HG03457 (cell line): Measurements from ENCODE around the gene RASSF8.
A peak's percentile ranks its signal among the peaks of the same experiment; 100 is the strongest.

Source experiments
- ATAC-seq: cut with Tn5 transposase; IDR thresholded peaks from one replicate; pipeline ENCODE4 v1.9.1; 2021; ENCODE audit warnings: moderate number of reproducible peaks; ENCODE audit not compliant: unreplicated experiment

The RASSF8 gene

DNA sequence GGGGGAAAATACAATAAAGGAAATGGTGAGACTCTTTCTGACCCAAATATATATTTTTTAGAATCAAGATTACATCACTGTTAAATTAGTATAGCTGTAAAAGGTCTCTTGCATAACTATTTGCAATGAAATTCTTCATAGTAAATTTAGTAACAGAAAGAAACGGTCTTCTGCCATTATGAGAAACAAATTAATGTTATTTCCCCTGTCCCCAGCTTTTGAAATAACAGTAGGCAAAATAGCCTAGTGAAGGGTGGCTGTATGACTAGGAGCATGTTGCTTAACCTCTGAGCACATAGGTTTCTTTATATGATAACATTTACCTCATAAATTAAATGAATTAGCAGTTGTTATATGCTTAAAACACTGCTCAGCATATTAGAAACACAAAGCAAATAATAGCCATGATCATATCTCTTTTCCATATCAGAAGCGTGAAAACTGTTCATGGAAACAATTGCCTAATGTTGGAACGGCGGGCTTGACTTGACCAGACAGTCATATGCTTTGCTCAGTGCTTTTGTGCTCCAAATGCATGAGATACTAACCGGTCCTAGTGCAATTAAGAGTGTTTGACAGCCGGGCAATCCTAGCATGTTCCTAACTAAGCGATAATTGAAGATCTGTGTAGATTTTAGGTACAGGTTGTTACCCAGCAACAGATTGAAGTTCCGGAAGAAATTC is 142.3 kb downstream of the RASSF8 start:
- no peak for ATAC-seq

DNA sequence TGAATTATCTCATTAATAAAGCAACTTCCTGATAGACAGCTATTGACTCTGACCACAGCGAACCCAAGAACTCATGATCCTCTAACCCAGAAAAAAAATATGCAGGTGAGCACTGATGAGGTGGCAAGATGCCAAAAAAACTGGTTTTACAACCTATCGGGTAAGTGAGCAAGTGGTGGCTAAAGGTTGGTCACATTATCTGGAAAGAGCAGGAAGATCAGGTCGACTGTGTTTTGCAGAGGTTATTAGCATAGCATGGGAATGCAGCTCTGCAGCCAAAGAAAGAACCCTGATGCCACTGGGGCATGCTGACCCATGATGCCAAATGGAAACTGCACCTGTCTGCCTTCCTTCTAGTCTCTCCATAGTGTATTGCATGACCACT is 142.9 kb downstream of the RASSF8 start:
- no peak for ATAC-seq

DNA sequence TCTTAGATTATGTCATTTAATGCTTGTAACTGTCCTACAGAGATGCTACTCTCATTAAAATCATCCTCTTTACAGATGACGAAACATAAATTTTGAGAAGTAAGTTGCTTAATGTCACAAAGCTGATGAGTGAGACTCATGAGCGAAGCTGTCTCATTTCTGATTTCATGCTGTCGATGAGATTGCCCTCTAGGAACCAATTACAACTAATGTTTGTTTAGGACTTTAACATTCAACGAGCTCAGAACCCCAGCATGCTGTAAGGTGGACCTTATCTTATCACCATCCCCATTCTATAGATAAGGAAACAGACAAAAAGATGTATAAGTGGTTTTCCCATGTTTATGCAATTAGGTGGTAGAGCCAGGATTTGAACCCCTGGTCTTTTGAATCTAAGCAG is 143.3 kb downstream of the RASSF8 start:
- no peak for ATAC-seq

DNA sequence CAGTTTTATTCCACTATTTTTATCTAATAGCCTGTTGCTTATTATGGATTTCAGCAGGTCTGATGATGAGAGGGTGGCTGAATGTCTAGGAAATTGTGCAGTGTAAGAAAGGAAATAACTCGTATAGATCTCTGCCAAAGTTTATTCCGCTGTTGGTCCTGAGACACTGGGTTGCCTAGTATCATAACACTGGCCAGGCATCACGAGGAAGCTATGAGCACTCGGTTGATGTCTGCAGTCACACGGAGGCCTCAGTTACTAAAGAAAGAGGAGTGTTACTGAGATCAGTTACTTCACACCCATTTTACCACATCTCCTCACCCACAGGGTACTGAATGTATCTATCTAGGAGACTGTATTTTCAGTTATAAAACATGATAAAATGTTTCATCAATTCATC is 144.5 kb downstream of the RASSF8 start:
- no peak for ATAC-seq

DNA sequence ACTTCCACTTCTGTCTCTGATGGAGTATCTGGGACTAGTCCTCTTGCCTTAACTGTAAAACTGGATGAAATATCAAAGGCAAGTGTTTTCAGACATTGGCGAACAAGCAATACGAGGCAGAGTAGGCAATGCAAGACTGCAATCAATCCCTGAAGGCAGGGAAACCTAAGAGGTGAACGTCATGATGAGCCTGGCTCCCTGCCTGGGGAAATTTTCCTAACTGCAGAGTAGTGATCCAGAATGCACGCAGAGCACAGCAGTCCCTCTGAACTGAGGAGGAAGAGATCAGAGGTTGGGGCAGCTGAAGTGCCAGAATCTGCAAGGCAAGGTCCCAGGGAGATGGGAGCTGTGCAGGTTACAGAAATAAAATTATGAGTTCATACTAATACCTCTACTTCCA is 147.9 kb downstream of the RASSF8 start:
- no peak for ATAC-seq

DNA sequence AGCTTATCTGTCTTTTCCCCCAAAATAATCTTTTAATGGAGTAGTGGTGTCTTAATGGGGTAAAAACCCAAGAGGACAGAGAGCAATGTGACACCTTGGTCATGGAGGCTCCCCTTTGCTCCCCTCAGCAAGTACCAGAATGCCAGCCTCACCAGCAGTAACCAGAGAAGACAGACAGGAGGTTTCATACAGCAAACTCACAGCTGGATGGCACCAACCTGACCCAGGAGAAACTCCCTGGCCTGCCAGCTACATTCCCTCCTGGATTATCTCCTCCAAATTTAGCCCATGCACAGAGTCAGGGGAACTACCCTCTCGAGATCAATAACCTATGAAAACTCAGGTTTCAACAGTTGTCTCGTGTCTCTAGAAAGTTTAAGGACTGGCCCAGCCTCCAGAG is 150.4 kb downstream of the RASSF8 start:
- no peak for ATAC-seq

DNA sequence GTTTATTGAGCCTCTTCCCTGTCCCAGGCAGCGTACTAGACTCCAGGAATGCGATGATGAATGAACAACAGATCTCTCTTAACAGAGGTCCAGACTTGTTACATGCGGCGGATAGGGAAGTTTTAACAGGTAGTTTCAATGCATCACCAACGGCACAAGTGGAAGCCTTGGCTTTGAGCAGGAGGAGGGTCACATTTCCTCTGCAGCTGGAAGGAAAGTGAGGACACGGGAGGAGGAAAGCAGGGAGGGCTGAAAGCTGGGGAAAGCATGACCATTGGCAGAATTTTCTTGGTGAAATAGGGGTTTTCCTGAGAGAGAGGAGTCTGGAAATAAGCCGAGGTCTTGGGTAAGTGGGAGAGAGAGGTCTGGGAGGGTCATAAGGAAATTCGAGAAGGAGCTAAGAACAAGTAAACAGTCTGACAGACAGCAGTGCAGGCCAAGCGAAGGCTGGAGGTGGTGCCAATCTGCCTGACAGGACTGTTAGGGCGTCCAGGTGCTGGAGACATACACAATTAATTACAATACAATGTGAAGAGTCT is 150.9 kb downstream of the RASSF8 start:
- ATAC-seq, result no peak

DNA sequence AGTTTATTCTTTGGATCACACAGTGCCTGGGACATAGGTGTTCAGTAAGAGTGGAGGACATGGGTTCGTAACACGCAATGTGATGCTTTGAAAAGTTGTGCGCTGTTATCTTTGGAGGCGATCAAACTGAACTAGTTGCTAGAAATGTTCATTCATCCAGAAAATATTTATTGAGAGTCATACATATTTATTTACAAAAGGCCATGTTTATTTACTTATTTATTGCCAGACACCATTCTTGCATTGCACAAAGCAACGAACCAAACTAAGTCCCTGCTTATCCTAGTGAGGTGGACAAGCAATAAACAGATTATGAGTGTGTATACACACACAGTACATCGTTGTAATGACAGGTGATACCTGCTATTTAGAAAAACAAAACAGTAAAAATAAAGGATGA is 153.8 kb downstream of the RASSF8 start:
- no peak for ATAC-seq

DNA sequence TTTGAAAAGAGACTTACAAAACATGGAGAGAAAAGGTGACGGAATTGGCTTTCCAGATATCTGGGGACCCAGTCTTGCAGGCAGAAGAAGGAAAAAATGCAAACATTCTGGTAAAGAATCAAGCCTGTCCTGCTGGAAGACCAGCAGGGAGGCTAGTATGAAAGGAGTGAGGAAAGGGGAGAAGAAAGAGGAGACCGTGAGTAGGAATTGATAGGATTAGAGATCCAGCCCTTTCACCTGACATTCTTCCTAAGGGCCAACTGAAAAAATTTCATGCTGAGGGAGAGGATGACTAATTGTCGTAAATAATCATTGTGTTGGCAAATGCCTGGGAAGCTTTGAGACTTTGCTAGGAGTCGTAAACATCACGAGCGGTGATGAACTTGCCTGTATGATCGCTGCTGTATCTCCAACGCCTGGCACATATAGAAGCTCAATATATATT is 154.2 kb downstream of the RASSF8 start:
- no peak for ATAC-seq

DNA sequence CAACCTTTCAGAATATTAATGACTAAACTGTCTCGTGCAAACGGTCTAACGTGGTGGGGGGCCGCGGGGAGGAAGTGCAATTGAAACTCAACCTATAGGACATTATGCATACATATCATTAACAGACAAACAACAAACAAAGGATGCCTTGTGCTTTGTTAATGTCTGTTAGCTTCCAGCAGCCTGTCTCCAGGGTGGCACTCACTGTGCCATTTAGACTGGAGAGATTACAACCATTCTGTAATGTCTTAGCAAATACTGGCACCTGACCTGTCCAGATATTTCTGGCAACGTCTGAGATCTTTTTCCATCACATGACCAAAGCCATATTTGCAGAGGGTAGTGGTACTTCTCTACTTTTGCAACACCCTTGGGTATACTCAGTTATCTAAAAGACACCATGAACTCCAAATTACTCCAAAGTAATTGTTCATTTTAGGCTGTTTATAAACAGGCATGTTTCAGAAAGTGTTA is 154.7 kb downstream of the RASSF8 start:
- ATAC-seq, result no peak

DNA sequence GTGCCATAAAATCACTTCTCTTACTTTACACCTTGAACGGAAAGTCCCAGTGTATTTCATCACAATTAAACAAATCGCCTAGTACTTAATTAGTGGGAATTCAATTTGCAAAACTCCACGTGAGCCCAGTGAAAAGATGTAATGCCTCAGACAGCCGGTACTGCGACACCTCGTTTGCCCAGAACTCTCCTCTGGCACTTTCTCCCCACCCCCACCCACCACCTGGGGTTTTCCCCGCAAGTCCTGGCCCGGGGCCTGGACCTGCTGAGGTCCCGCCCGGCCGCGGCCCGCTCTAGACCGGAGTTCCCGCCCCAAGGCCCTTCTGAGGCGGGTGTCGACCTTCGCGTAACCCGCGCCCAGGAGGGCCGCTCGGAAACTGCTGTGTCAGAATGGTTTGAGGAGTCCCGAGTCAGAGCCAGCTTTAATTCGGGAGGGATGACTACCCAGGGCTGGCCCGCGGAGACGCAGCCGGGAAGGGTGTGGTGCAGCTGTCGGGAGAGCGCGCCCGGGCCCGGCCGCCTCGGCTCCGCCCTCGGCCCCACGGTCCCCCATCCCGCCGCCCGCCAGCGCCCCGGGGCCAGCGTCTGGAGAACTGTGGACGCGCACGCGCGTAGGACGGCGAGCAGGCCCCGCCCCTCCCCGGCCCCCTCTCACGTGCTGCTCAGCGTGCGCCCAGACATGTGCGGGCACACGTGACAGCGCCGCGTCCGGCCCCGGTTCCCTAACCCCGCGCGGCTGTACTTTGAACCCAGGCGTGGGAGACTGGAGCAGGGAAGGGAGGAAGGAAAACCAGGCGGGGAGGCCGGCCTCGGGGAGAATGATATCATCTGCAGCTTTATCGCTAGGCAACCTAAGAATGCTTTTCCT is 155.6 kb downstream of the RASSF8 start:
- peak; percentile 63 for ATAC-seq

DNA sequence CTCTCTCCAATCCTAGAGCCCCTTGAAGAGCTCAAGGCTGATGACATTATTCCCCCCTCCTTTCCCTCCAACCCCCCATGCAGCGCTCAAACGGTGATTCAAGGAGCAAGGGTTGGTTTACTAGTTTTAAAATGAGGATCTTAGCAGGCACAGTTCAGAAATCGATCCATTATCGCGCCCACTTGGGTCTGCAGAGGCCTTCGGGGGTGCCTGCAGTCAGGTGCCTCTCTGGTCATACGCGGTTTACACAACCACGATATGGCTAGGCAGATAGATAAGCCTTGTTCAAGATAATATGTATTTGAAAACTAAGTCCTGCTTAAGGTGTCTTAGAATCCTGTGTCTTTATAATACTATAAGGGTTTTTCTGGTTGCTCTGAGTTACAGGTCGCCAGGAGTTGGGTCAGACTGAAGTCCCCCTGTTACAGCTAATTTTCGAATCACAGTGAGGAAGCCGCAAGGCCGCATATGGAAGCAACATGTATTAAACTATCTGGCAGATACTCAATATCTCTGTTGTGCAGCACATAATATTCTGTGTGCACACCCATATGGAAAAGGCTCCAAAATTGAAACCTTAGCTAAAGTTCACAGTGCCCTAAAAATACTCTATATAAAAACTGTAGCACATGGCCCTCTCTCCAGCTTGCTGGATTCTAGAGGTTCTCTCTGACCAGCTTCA is 156.4 kb downstream of the RASSF8 start:
- no peak for ATAC-seq

DNA sequence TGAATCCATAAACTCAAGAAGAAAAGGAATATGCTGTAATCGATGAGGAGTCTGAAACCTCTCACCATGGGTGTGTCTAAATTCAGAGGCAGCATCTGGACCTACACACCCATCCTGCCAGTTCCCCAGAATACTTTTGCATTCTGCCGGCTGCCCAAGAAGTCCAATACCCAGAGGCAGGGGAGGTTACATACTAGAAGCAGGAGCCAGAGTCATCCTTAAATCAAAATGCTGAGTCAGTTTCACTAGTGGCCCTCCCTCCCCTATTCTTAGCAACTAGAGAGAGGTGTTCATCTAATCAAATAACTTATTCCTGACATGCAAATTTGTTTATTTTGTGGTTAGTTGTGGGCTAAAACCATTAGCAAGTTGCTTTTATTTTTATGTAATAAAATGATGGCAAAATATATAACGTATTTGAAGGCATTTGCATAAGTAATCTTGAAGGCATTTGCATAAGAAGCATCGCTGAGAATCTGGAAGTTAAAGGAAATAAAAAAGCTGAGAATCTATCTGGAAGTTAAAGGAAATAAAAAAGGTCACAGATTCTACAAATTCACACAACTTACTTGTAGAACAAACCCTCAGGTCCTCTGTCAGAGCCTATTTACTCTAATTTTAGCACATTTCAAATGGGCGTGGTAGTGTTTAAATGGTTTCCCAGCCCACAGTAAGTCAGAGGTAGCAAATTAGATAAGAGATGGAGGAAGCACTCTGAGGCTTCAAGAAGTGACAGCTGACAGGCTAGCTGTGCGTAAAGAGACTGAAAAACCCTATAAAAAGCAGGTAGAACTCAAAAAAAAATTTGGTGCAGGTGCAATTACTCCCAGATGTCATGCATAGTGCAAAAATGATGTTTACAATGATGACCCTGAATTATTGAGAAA is 158.6 kb downstream of the RASSF8 start:
- ATAC-seq, result no peak

DNA sequence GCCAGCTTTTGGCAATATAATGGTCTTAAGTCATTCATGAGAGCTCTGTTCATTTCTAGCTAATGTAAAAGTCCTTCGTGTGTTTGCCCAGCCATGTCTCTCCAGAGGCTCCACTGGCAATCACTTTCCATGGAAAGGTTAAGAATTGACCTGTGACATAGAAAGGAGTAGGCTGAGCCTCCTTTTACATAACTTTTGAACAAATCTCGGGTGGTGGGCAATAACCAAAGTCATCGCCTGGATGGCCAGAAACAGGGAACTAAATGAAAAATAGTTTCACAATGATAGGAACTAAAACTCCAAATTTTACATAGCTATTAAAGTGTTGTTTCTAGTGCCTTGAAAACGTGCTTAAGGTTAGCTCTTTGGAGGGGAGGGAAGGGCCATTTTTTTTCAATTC is 159.8 kb downstream of the RASSF8 start:
- no peak for ATAC-seq

DNA sequence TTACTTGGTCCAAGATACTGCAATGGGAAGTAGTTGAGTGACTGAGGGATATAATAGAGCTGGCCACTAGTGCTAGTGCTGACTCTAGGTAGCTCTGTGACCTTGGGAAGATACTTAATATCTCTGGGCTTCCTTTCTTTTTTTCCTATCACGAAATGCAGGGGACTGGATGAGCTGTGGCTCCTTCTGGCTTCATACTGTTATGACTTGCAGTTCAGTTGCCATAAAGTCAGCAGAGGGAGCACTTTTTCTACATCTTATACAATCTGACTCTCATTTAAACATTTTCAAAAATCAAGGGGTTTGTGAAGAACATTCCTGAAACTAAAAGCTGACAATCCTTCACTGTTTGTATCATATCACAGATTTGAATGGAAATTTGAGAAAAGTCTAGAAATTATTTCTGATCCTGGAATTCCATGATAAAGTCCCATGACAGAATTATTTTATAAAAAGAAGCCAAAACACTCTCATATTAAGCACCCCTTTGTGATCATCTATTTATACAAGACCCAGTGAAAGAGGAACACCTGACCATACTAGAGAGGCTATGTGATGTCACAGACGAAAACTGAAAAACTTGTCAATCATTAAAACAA is 161.0 kb downstream of the RASSF8 start:
- ATAC-seq, result no peak

DNA sequence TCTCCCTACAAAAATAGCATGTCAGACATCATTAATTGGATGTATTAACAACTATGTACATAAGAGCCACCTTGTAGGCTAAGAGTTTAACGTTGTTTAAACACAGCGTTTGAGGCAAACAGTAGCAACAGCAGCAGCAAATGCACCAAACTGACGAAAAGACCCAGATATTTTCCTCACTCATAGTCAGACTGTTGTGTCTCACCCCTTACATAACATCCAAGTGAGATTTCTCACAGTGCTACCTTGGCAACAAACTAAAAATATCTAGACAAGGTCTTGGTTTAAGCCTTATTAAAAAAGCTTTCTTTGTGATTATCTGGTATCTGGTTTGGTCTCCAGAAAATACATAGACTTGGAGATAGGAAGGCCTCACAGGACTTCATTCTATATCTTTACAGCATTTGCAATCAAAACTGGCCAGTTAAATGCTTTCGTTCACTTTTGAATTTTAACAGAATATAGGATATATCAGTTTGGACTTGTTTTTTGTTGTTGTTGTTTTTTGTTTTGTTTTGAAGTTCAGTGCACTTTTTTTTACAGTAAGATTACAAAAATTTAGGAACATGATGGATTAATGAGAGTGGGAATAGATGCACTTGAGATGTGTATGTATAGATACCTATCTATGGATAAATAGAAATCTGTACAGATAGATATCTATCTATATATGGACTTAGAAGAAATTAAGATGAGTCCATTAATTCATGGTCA is 162.2 kb downstream of the RASSF8 start:
- no peak for ATAC-seq

DNA sequence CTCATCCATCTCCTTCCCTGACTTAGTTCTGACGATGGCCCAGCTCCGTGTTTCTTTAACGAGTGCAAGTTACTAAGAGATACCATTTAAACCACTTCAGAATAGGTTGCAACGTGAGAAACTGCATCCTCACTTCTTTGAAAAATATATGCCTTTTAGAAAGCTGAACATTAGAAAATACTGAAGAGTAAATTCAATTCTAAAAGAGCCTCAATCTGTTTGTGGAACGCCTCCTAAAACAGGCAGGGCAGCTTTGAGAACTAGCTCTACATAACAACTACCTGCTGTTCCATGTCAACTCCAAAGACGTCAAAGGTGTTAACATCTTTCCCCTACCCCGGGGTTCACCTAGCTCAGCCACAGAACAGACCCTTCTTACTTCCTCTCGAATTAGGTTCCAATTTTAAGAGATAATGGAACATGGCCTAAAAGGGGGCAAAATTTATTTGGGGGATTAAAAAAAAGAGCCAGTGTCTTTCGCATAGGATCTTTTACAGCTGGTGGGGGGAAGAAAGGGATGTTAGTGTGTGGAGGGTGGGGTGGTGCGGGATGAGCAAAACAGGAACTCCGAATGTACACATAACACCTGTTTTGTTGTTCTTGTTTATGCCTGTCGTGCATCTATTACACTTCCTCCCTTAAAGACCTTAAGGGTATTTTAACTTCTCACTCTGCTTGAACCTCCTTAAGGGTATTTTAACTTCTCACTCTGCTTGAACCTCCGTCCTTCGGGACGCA is 163.0 kb downstream of the RASSF8 start:
- no peak for ATAC-seq

DNA sequence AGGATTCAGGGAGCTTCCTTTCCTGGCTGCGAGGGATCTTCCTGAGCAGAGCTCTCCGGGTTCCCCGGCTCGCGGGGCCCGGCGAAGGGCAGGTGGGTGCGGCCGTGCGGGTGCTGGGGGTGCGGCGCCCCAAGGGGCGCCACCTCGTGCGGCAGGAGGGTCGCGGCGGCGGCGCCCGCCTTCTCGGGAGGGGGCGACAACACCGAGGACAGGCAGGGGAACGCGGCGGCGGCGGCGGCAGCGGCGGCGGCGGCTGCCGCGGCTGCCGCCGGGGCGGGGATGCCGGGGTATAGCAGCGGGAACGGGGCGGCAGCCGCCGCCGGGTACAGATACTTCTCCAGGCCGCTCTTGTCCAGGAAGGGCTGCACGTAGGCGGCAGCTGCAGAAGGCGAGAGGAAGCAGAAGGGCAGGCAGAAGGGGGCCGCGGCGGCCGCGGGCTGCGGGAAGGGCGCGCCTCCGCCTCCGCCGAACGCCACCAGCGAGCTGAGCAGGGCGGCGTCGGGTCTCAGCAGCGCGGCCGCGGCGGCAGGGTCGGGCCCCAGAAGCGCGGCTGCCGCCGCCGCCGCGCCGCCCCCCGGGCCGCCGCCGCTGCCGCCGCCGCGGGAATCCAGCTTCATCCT is 163.7 kb downstream of the RASSF8 start:
- ATAC-seq, result no peak
